HPDE6-E6E7 (cell line): ENCODE measurements around the gene CERK.
"Not testable (repeated sequence)": the region's sequence is repeated elsewhere in the genome, so short reads cannot be mapped to it uniquely, and the experiment has no call there.

Source experiments
- DNase-seq: peaks from one replicate; pipeline ENCODE4 v3.0.0; 2011; ENCODE audit warnings: missing footprints; ENCODE audit errors: extremely low spot score

Gene CERK

GRCh38 chr22:46737976-46738646 is at the start of gene CERK:
Gene CERK, minus strand, starts transcription at chr22:46738252. Its CDS starts 104 bp downstream, at chr22:46738148.
- DNase-seq, result no peak

GRCh38 chr22:46783721-46784120 is 45.7 kb upstream of the CERK start:
- DNase-seq, result no peak

GRCh38 chr22:46782200-46782599 is 44.1 kb upstream of the CERK start:
- not testable (repeated sequence) for DNase-seq

- no peak for DNase-seq
Measured at GRCh38 chr22:46781291-46781690, 43.2 kb upstream of the CERK start.

- DNase-seq, result no peak
Measured at GRCh38 chr22:46780453-46780852, 42.4 kb upstream of the CERK start.

- no peak for DNase-seq
Measured at GRCh38 chr22:46779651-46780050, 41.6 kb upstream of the CERK start.

- DNase-seq, result no peak
Measured at GRCh38 chr22:46779023-46779422, 41.0 kb upstream of the CERK start.

GRCh38 chr22:46777609-46777970 is 39.5 kb upstream of the CERK start:
- no peak for DNase-seq

GRCh38 chr22:46776876-46777608 is 39.0 kb upstream of the CERK start:
- DNase-seq, result no peak

- no peak for DNase-seq
Measured at GRCh38 chr22:46775850-46776826, 38.1 kb upstream of the CERK start.

GRCh38 chr22:46774980-46775849 is 37.2 kb upstream of the CERK start:
- no peak for DNase-seq

GRCh38 chr22:46774253-46774979 is 36.4 kb upstream of the CERK start:
- DNase-seq, result no peak

GRCh38 chr22:46773076-46773475 is 35.0 kb upstream of the CERK start:
- DNase-seq, result no peak

- no peak for DNase-seq
Measured at GRCh38 chr22:46770726-46771125, 32.7 kb upstream of the CERK start.

GRCh38 chr22:46770151-46770641 is 32.1 kb upstream of the CERK start:
- DNase-seq, result no peak

GRCh38 chr22:46769706-46770105 is 31.7 kb upstream of the CERK start:
- no peak for DNase-seq

- no peak for DNase-seq
Measured at GRCh38 chr22:46769191-46769675, 31.2 kb upstream of the CERK start.

GRCh38 chr22:46767249-46767985 is 29.4 kb upstream of the CERK start:
- DNase-seq, result no peak

- DNase-seq, result no peak
Measured at GRCh38 chr22:46766611-46767010, 28.6 kb upstream of the CERK start.
